Calu3 (cell line): Measurements from ENCODE around the gene KCNQ5. TPM values are rescaled to one million over a fixed set of nuclear protein-coding genes. Genes with fewer than 3 reads are reported as not detected.
A peak's percentile ranks its signal among the peaks of the same experiment; 100 is the strongest.

Experiments used
- BruUV-seq: library from RNA; stranded (reverse); fragments of 400-500 nt; replicated peaks from 2 replicates; lab custom pipeline; 2021; lab: Mats Ljungman, UMichigan
- CTCF ChIA-PET: fragments of 300-600 bp; sonication (Branson Sonifier 250); formaldehyde crosslinking; loops from one replicate; lab custom pipeline; 2022; ENCODE audit warnings: antibody characterized with exemption; lab: Charles Lee
- DNase-seq: peaks from one replicate; pipeline ENCODE4 v3.0.0; 2022
- H3K27ac Mint-ChIP-seq: one replicate; pipeline ENCODE4 v1.8.0; 2022; ENCODE audit warnings: mixed read lengths; ENCODE audit not compliant: unreplicated experiment
- H3K27me3 Mint-ChIP-seq: one replicate; pipeline ENCODE4 v1.8.0; 2022; ENCODE audit warnings: mixed read lengths; ENCODE audit not compliant: unreplicated experiment
- H3K36me3 Mint-ChIP-seq: one replicate; pipeline ENCODE4 v1.8.0; 2022; ENCODE audit warnings: mild to moderate bottlenecking, moderate library complexity, mixed read lengths; ENCODE audit not compliant: insufficient read depth, unreplicated experiment
- H3K4me1 Mint-ChIP-seq: one replicate; pipeline ENCODE4 v1.8.0; 2022; ENCODE audit warnings: mild to moderate bottlenecking, low read depth, mixed read lengths; ENCODE audit not compliant: unreplicated experiment
- H3K4me3 Mint-ChIP-seq: one replicate; pipeline ENCODE4 v1.8.0; 2022; ENCODE audit warnings: mild to moderate bottlenecking, low read depth, moderate library complexity, mixed read lengths; ENCODE audit not compliant: unreplicated experiment
- H3K9me3 Mint-ChIP-seq: one replicate; pipeline ENCODE4 v1.8.0; 2022; ENCODE audit warnings: low read depth, mixed read lengths; ENCODE audit not compliant: unreplicated experiment
- CTCF ChIP-seq: fragments of 200-600 bp; IDR thresholded peaks from one replicate; pipeline ENCODE4 v1.8.0; 2022; ENCODE audit warnings: antibody characterized with exemption; ENCODE audit not compliant: unreplicated experiment
- intact Hi-C: fragments of 100-400 bp; cut with micrococcal nuclease; formaldehyde crosslinking; loops from one replicate; pipeline ENCODE4 v1.10.0; 2022; ENCODE audit not compliant: unreplicated experiment
- total RNA-seq: library from RNA; stranded (reverse); gene quantifications from 2 replicates; pipeline ENCODE4 v1.2.3, GENCODE V29; 2022

Gene KCNQ5
- total RNA-seq, 1 experiment from 2014 or later = not detected

GRCh38 chr6:72968704-72969103 lies 346.8 kb downstream of the KCNQ5 start:
- no peak for TF ChIP-seq CTCF
- Mint-ChIP-seq H3K4me3 (no peak overlapping the region), H3K9me3 (no peaks in the 10 kb centered on the region), H3K27me3 (no peaks in the 10 kb centered on the region), H3K36me3 (no peaks in the 10 kb centered on the region), H3K4me1 (peaks cover 24% of the 10 kb centered on the region), H3K27ac (no peak overlapping the region)
- intact Hi-C loops = no loop called here
- CTCF ChIA-PET = no interaction called here
- DNase-seq = no peak
- no TSS peak for BruUV-seq

GRCh38 chr6:72969666-72970065 lies 347.8 kb downstream of the KCNQ5 start:
- Mint-ChIP-seq H3K27ac (peak overlapping the region; percentile 67), H3K9me3 (no peaks in the 10 kb centered on the region), H3K27me3 (no peaks in the 10 kb centered on the region), H3K4me3 (no peak overlapping the region), H3K36me3 (no peaks in the 10 kb centered on the region), H3K4me1 (peaks cover 24% of the 10 kb centered on the region)
- no TSS peak for BruUV-seq
- DNase-seq = no peak
- intact Hi-C loops = no loop called here
- no peak for TF ChIP-seq CTCF
- CTCF ChIA-PET = no interaction called here

GRCh38 chr6:72972579-72972978 lies 350.7 kb downstream of the KCNQ5 start:
- intact Hi-C loops = no loop called here
- Mint-ChIP-seq H3K9me3 (no peaks in the 10 kb centered on the region), H3K36me3 (no peaks in the 10 kb centered on the region), H3K27me3 (no peaks in the 10 kb centered on the region), H3K27ac (no peak overlapping the region), H3K4me3 (no peak overlapping the region), H3K4me1 (peaks cover 24% of the 10 kb centered on the region)
- DNase-seq = no peak
- BruUV-seq = no TSS peak
- CTCF ChIA-PET = interaction anchor here (0.5 kb wide), 1 partner anchor 337 kb away, joined by 4 read pairs; no protein-coding TSS in a partner anchor
- no peak for TF ChIP-seq CTCF

- no peak for TF ChIP-seq CTCF
- Mint-ChIP-seq H3K36me3 (no peaks in the 10 kb centered on the region), H3K27ac (no peak overlapping the region), H3K27me3 (no peaks in the 10 kb centered on the region), H3K9me3 (no peaks in the 10 kb centered on the region), H3K4me3 (no peak overlapping the region), H3K4me1 (peaks cover 8% of the 10 kb centered on the region)
- no TSS peak for BruUV-seq
- CTCF ChIA-PET = interaction anchor here (0.7 kb wide), 1 partner anchor 12 kb away, joined by 3 read pairs; no protein-coding TSS in a partner anchor
- no peak for DNase-seq
- intact Hi-C loops = no loop called here
These were observed 352.4 kb downstream of the KCNQ5 start for GRCh38 chr6:72974276-72974675.
